HG03139 (cell line): ENCODE measurements around the gene EVI5L.
"Not testable (repeated sequence)": the region's sequence is repeated elsewhere in the genome, so short reads cannot be mapped to it uniquely, and the experiment has no call there.

Experiments
- ATAC-seq: cut with Tn5 transposase; IDR thresholded peaks from one replicate; pipeline ENCODE4 v1.9.1; 2021; ENCODE audit not compliant: unreplicated experiment

The EVI5L gene

DNA sequence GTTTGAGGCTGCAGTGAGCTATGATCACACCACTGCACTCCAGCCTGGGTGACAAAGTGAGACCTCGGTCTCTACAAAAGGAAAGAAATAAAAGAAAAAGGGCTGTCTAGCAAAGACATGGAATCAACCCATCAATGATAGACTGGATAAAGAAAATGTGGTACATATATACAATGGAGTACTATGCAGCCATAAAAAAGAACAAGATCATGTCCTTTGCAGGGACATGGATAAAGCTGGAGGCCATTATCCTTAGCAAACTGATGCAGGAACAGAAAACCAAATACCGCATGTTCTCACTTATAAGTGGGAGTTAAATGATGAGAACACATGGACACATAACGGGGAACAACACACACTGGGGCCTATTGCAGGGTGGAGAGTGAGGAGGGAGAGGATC is 14.0 kb upstream of the EVI5L start:
- ATAC-seq: not testable (repeated sequence)

- no peak for ATAC-seq
Measured at GRCh38 chr19:7817801-7818200, 12.2 kb upstream of the EVI5L start.

- ATAC-seq: no peak
Measured at GRCh38 chr19:7818806-7819205, 11.2 kb upstream of the EVI5L start.

- no peak for ATAC-seq
Measured at GRCh38 chr19:7819337-7819736, 10.7 kb upstream of the EVI5L start.

- no peak for ATAC-seq
Measured at GRCh38 chr19:7820588-7820987, 9.4 kb upstream of the EVI5L start.

- ATAC-seq: no peak
Measured at GRCh38 chr19:7822910-7823515, 7.0 kb upstream of the EVI5L start.

DNA sequence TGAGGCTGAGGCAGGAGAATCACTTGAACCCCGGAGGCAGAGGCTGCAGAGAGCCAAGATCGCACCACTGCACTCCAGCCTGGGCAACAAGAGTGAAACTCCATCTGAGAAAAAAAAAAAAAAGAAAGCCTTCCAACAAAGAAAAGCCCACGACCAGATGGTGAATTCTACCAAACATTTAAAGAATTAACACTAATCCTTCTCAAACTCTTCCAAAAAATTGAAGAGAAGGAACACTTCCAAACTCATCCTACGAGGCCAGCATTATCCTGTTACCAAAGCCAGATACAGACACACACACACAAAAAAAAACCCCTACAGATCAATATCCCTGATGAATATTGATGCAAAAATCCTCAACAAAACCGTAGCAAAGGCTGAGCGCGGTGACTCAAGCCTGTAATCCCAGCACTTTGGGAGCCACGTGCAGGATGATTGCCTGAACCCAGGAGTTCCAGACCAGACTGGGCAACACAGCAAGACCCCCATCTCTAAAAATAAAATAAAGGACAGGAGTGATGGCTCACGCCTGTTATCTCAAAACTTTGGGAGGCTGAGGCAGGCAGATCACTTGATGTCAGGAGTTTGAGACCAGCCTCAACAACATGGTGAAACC is 6.2 kb upstream of the EVI5L start:
- ATAC-seq: no peak

- no peak for ATAC-seq
Measured at GRCh38 chr19:7829166-7829520, 875 bp upstream of the EVI5L start.

DNA sequence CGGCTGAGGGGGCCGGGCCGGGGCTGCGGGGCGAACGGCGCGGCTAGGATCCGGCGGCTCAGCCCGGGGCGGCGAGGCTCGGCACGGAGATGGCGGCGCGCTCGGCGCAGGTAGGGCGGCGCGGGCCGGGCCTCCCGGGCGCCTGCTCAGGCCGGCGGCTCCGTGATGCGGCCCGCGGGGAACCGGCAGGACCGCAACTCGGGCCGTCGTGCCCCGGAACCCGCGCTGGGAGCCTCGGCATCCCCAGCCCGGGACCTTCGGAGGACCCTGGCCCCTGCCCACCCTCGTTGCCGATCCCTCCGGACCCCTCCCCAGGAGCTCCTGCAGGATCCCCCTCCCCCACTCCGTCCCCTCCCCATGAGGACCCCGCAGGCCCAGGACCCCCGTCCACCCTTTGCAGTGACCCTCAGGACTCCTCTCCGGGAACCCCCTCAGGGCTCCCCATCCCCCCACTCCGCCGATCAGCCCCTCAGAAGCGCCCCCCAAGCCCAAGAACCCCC is 304 bp downstream of the EVI5L start:
- ATAC-seq: no peak

- no peak for ATAC-seq
Measured at GRCh38 chr19:7830823-7831222, 805 bp downstream of the EVI5L start.

- ATAC-seq: no peak
Measured at GRCh38 chr19:7831452-7831851, 1.4 kb downstream of the EVI5L start.

- ATAC-seq: no peak
Measured at GRCh38 chr19:7832009-7832408, 2.0 kb downstream of the EVI5L start.

DNA sequence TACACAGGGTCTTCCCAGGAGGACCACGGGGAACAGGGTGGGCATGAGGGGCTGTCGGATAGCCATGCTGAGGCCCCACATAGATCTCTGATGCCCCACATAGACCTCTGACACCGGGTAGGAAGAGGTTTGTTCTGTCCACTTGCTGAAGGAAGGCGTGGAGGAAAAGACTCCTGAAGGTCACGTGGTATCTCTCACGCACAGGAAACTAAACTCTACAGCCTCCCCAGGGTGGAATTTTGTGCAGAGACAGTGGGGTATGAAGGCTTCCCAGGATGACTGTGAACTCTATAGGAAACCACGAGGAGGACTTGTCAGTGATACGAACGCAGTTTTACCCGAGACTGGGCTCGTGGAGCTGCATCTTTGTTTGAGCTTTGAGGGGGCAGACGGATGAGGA is 2.8 kb downstream of the EVI5L start:
- ATAC-seq: no peak

- ATAC-seq: no peak
Measured at GRCh38 chr19:7833225-7834099, 3.4 kb downstream of the EVI5L start.

- ATAC-seq: no peak
Measured at GRCh38 chr19:7839476-7839875, 9.5 kb downstream of the EVI5L start.

- ATAC-seq: no peak
Measured at GRCh38 chr19:7840629-7841028, 10.6 kb downstream of the EVI5L start.

- ATAC-seq: no peak
Measured at GRCh38 chr19:7841751-7842660, 12.0 kb downstream of the EVI5L start.

DNA sequence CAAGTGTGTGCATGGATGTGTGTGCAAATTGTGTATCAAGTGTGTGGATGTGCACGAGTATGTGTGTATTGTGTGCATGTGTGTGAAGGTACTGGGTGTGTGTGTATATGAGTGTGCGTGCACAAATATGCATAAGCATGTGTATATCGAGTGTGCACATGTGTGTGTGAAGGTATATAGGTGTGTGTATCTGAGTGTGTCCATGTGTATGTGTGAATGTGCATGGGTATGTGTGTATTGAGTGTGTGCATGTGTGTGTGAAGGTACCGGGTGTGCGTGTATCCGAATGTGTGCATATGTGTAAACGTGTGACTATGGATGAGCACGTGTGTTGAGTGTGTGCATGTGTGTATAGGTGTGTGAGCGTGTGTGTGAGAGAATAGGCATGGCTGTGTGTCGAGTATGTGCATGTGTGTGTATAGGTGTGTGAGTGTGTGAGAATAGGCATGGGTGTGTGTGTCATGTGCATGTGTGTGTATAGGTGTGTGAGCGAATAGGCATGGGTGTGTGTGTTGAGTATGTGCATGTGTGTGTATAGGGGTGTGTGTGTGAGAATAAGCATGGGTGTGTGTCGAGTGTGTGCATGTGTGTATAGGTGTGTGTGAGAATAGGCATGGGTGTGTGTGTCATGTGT is 12.8 kb downstream of the EVI5L start:
- no peak for ATAC-seq

- no peak for ATAC-seq
Measured at GRCh38 chr19:7843521-7843920, 13.5 kb downstream of the EVI5L start.

GRCh38 chr19:7844405-7844804 is 14.4 kb downstream of the EVI5L start:
- no peak for ATAC-seq

GRCh38 chr19:7844951-7845350 is 14.9 kb downstream of the EVI5L start:
- no peak for ATAC-seq
